ENCODE results near the gene NRXN3.

NRXN3 gene

GRCh38 chr14:79062226-79062625 lies 892.1 kb downstream of the NRXN3 start:
- no peak for TF ChIP-seq CTCF (IDR thresholded peaks at IDR 0.05; ENCODE audit: borderline replicate concordance, insufficient read depth, low read depth, low read length)
- H3K4me3 ChIP-seq (ENCODE audit: low read depth, low read length) = no peak overlapping the region

- TF ChIP-seq CTCF (IDR thresholded peaks at IDR 0.05; ENCODE audit: borderline replicate concordance, insufficient read depth, low read depth, low read length) = no peak
- H3K4me3 ChIP-seq (ENCODE audit: low read depth, low read length) = no peak overlapping the region
Measured at GRCh38 chr14:79064214-79064613, 894.0 kb downstream of the NRXN3 start.

GRCh38 chr14:79074510-79074909 lies 904.3 kb downstream of the NRXN3 start:
- TF ChIP-seq CTCF (IDR thresholded peaks at IDR 0.05; ENCODE audit: borderline replicate concordance, insufficient read depth, low read depth, low read length) = no peak
- no peak overlapping the region for H3K4me3 ChIP-seq (ENCODE audit: low read depth, low read length)

- no peak overlapping the region for H3K4me3 ChIP-seq (ENCODE audit: low read depth, low read length)
- no peak for TF ChIP-seq CTCF (IDR thresholded peaks at IDR 0.05; ENCODE audit: borderline replicate concordance, insufficient read depth, low read depth, low read length)
Measured at GRCh38 chr14:79076428-79076827, 906.3 kb downstream of the NRXN3 start.

GRCh38 chr14:79077096-79077495 lies 906.9 kb downstream of the NRXN3 start:
- no peak overlapping the region for H3K4me3 ChIP-seq (ENCODE audit: low read depth, low read length)
- no peak for TF ChIP-seq CTCF (IDR thresholded peaks at IDR 0.05; ENCODE audit: borderline replicate concordance, insufficient read depth, low read depth, low read length)

- TF ChIP-seq CTCF (IDR thresholded peaks at IDR 0.05; ENCODE audit: borderline replicate concordance, insufficient read depth, low read depth, low read length) = no peak
- H3K4me3 ChIP-seq (ENCODE audit: low read depth, low read length) = no peak overlapping the region
Measured at GRCh38 chr14:79080040-79080439, 909.9 kb downstream of the NRXN3 start.

GRCh38 chr14:79082883-79083282 lies 912.7 kb downstream of the NRXN3 start:
- TF ChIP-seq CTCF (IDR thresholded peaks at IDR 0.05; ENCODE audit: borderline replicate concordance, insufficient read depth, low read depth, low read length) = no peak

More at GRCh38 chr14:79082883-79083282, 912.7 kb downstream of the NRXN3 start:
- H3K4me3 ChIP-seq (ENCODE audit: low read depth, low read length) = no peak overlapping the region
